ENCODE data around the gene SDK2. TPM values are rescaled to one million over a fixed set of nuclear protein-coding genes. Genes with fewer than 3 reads are reported as not detected.

SDK2 gene
- total RNA-seq, 1 donor from 2014 or later: 12.3 TPM

- Mint-ChIP-seq H3K4me1 (ENCODE audit: low read depth, unreplicated experiment) (peaks cover 44% of the 10 kb centered on the region), H3K27ac (ENCODE audit: unreplicated experiment) (no peak overlapping the region), H3K4me3 (ENCODE audit: unreplicated experiment) (peak overlapping the region; percentile 4), H3K9me3 (ENCODE audit: unreplicated experiment) (peaks cover 13% of the 10 kb centered on the region), H3K27me3 (ENCODE audit: unreplicated experiment) (peaks cover 16% of the 10 kb centered on the region), H3K36me3 (ENCODE audit: unreplicated experiment) (no peaks in the 10 kb centered on the region)
- no peak for TF ChIP-seq CTCF (IDR thresholded peaks at IDR 0.05; ENCODE audit: partially characterized antibody, unreplicated experiment)
- DNase-seq: no peak
Measured at GRCh38 chr17:73592079-73592415, 52.2 kb downstream of the SDK2 start.

- peak overlapping the region; percentile 39 for H3K27ac Mint-ChIP-seq (ENCODE audit: unreplicated experiment)
- H3K9me3 Mint-ChIP-seq (ENCODE audit: unreplicated experiment): peaks cover 13% of the 10 kb centered on the region
- H3K4me3 Mint-ChIP-seq (ENCODE audit: unreplicated experiment): peak overlapping the region; percentile 35
- H3K27me3 Mint-ChIP-seq (ENCODE audit: unreplicated experiment): peaks cover 16% of the 10 kb centered on the region
- no peak for DNase-seq
- no peaks in the 10 kb centered on the region for H3K36me3 Mint-ChIP-seq (ENCODE audit: unreplicated experiment)
- peaks cover 45% of the 10 kb centered on the region for H3K4me1 Mint-ChIP-seq (ENCODE audit: low read depth, unreplicated experiment)
- TF ChIP-seq CTCF (IDR thresholded peaks at IDR 0.05; ENCODE audit: partially characterized antibody, unreplicated experiment): no peak
Measured at GRCh38 chr17:73591296-73592078, 52.8 kb downstream of the SDK2 start.

GRCh38 chr17:73589363-73589980 lies 54.8 kb downstream of the SDK2 start:
- Mint-ChIP-seq H3K9me3 (ENCODE audit: unreplicated experiment) (peaks cover 4% of the 10 kb centered on the region), H3K27ac (ENCODE audit: unreplicated experiment) (peak overlapping the region; percentile 4), H3K4me3 (ENCODE audit: unreplicated experiment) (no peak overlapping the region), H3K4me1 (ENCODE audit: low read depth, unreplicated experiment) (peaks cover 42% of the 10 kb centered on the region), H3K36me3 (ENCODE audit: unreplicated experiment) (no peaks in the 10 kb centered on the region), H3K27me3 (ENCODE audit: unreplicated experiment) (peaks cover 12% of the 10 kb centered on the region)
- no peak for TF ChIP-seq CTCF (IDR thresholded peaks at IDR 0.05; ENCODE audit: partially characterized antibody, unreplicated experiment)
- no peak for DNase-seq

- no peak for TF ChIP-seq CTCF (IDR thresholded peaks at IDR 0.05; ENCODE audit: partially characterized antibody, unreplicated experiment)
Measured at GRCh38 chr17:73588891-73589290, 55.4 kb downstream of the SDK2 start.

GRCh38 chr17:73588301-73588846 lies 55.9 kb downstream of the SDK2 start:
- Mint-ChIP-seq H3K4me3 (ENCODE audit: unreplicated experiment) (no peak overlapping the region), H3K9me3 (ENCODE audit: unreplicated experiment) (peaks cover 2% of the 10 kb centered on the region), H3K36me3 (ENCODE audit: unreplicated experiment) (no peaks in the 10 kb centered on the region), H3K27ac (ENCODE audit: unreplicated experiment) (peak overlapping the region; percentile 28), H3K4me1 (ENCODE audit: low read depth, unreplicated experiment) (peaks cover 37% of the 10 kb centered on the region), H3K27me3 (ENCODE audit: unreplicated experiment) (peaks cover 10% of the 10 kb centered on the region)
- DNase-seq: no peak
- no peak for TF ChIP-seq CTCF (IDR thresholded peaks at IDR 0.05; ENCODE audit: partially characterized antibody, unreplicated experiment)

More at GRCh38 chr17:73588891-73589290, 55.4 kb downstream of the SDK2 start:
- no peaks in the 10 kb centered on the region for H3K36me3 Mint-ChIP-seq (ENCODE audit: unreplicated experiment)
- peaks cover 2% of the 10 kb centered on the region for H3K9me3 Mint-ChIP-seq (ENCODE audit: unreplicated experiment)
- H3K4me1 Mint-ChIP-seq (ENCODE audit: low read depth, unreplicated experiment): peaks cover 38% of the 10 kb centered on the region
- peaks cover 12% of the 10 kb centered on the region for H3K27me3 Mint-ChIP-seq (ENCODE audit: unreplicated experiment)
- no peak overlapping the region for H3K4me3 Mint-ChIP-seq (ENCODE audit: unreplicated experiment)
- peak; percentile 42 for DNase-seq
- peak overlapping the region; percentile 28 for H3K27ac Mint-ChIP-seq (ENCODE audit: unreplicated experiment)

Data from glutamatergic neuron (in vitro differentiated cells).